Panc1 (cell line): Measurements from ENCODE around the gene ERICH3. TPM values are rescaled to one million over a fixed set of nuclear protein-coding genes. Genes with fewer than 3 reads are reported as not detected.

Experiments
- ATAC-seq: fragments of 200-7000 bp; cut with Tn5 transposase; 2 replicates; pipeline ENCODE4 v1.9.1; 2020; ENCODE audit warnings: mild to moderate bottlenecking, moderate library complexity
- BruUV-seq: library from RNA; stranded (reverse); fragments of 400-500 nt; replicated peaks from 2 replicates; lab custom pipeline; 2021; lab: Mats Ljungman, UMichigan
- CTCF ChIA-PET: fragments of 300-600 bp; sonication (Branson Sonifier 250); formaldehyde crosslinking; loops from one replicate; lab custom pipeline; 2022; ENCODE audit warnings: antibody characterized with exemption; lab: Charles Lee
- POLR2A ChIA-PET: fragments of 300-600 bp; sonication (Branson Sonifier 250); formaldehyde crosslinking; loops from one replicate; lab custom pipeline; 2022; ENCODE audit warnings: antibody characterized with exemption; lab: Charles Lee
- DNase-seq: peaks from one replicate; pipeline ENCODE4 v3.0.0-alpha.2; 2010; ENCODE audit warnings: low read depth, low spot score
- H3K27ac ChIP-seq: 2 replicates; pipeline ENCODE4 v1.5.1; 2011; ENCODE audit warnings: mild to moderate bottlenecking, low read length, inconsistent platforms
- H3K27me3 ChIP-seq: fragments of 200-500 bp; sonication (Bioruptor generic); 2 replicates; pipeline ENCODE4 v1.6.0; 2014; ENCODE audit warnings: low read length, inconsistent platforms; ENCODE audit not compliant: control insufficient read depth, insufficient read depth
- H3K36me3 ChIP-seq: fragments of 200-500 bp; sonication (Bioruptor generic); 2 replicates; pipeline ENCODE4 v1.5.1; 2014; ENCODE audit warnings: inconsistent platforms, mild to moderate bottlenecking, low read length, moderate library complexity; ENCODE audit not compliant: control insufficient read depth, insufficient read depth
- H3K4me1 ChIP-seq: 2 replicates; pipeline ENCODE4 v1.5.1; 2011; ENCODE audit warnings: inconsistent platforms, mild to moderate bottlenecking, low read length, moderate library complexity; ENCODE audit not compliant: control insufficient read depth, insufficient read depth
- H3K4me3 ChIP-seq, 2 experiments: 2 replicates each; pipeline ENCODE4 v1.5.1; 2011 to 2012; ENCODE audit warnings: low read depth in 2 of 2, low read length in 2 of 2, mild to moderate bottlenecking in 2 of 2, inconsistent platforms in 1 of 2, moderate library complexity in 1 of 2
- H3K9me3 ChIP-seq: fragments of 200-500 bp; sonication (Bioruptor generic); 2 replicates; pipeline ENCODE4 v1.5.1; 2014; ENCODE audit warnings: low read depth, mild to moderate bottlenecking, inconsistent platforms, low read length, moderate library complexity; ENCODE audit not compliant: control insufficient read depth, insufficient read depth
- POLR2AphosphoS5 ChIP-seq: IDR thresholded peaks from 2 replicates; pipeline ENCODE4 v1.6.1; 2012; ENCODE audit warnings: mild to moderate bottlenecking, low read depth, low read length, moderate library complexity
- SIN3A ChIP-seq: IDR thresholded peaks from 2 replicates; pipeline ENCODE4 v1.6.1; 2012; ENCODE audit warnings: low read depth, mild to moderate bottlenecking, low read length, moderate library complexity, borderline replicate concordance; ENCODE audit not compliant: insufficient read depth
- TCF7L2 ChIP-seq: IDR thresholded peaks from 2 replicates; pipeline ENCODE4 v1.6.1; 2011; ENCODE audit warnings: mild to moderate bottlenecking, low read depth, low read length, inconsistent platforms
- in situ Hi-C: cut with HindIII; loops from 2 replicates; pipeline ENCODE4 v1.10.0; 2016; ENCODE audit warnings: low sequenced_read_pairs, low pct_unique_long_range_greater_than_20kb
- intact Hi-C: fragments of 100-400 bp; cut with micrococcal nuclease; formaldehyde crosslinking; loops from one replicate; pipeline ENCODE4 v1.10.0; 2022; ENCODE audit not compliant: unreplicated experiment
- total RNA-seq: library from RNA; stranded (reverse); gene quantifications from one replicate; pipeline ENCODE4 v1.2.1, GENCODE V29; 2021; ENCODE audit not compliant: unreplicated experiment
- TF ChIP-seq, protein P1 (sequence below): fragments of 450-650 bp; IDR thresholded peaks from 2 replicates; pipeline ENCODE4 v1.5.1; 2017; ENCODE audit warnings: mild to moderate bottlenecking
- TF ChIP-seq, protein P2 (sequence below), 2 experiments: IDR thresholded peaks; 2 replicates each; pipeline ENCODE4 v1.6.1; 2011 to 2012; ENCODE audit warnings: low read depth in 2 of 2, control low read depth in 1 of 2, low read length in 1 of 2, mild to moderate bottlenecking in 1 of 2, moderate library complexity in 1 of 2; ENCODE audit not compliant: insufficient read depth in 1 of 2

The ERICH3 gene
- total RNA-seq, 1 experiment from 2014 or later, result not detected

DNA sequence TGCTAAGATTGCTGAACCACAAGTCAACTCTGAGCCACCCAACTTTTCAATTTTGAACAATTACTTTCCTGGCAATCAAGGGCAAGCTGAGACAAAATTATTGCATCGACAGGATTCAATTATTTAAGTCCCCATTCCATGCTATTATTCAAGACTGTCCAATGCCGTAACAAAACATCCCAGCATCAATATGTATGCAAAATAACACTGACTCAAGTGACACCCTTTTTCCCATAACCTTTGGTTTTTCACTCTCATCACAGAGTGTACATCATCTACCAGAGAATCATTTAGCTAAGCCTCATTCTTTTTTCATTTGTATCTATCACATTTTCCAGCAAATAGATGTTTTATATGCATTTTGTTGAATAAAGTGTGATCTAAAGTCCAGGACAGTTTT lies 54.6 kb downstream of the ERICH3 start:
- H3K4me3 ChIP-seq, result no peak overlapping the region
- no peak for DNase-seq
- no peaks in the 10 kb centered on the region for H3K27me3 ChIP-seq
- BruUV-seq, result no TSS peak
- no peak for ATAC-seq
- intact Hi-C loops, result no loop called here
- no peak overlapping the region for H3K27ac ChIP-seq
- in situ Hi-C loops, result no loop called here
- H3K9me3 ChIP-seq, result no peaks in the 10 kb centered on the region
- no peaks in the 10 kb centered on the region for H3K4me1 ChIP-seq
- POLR2A ChIA-PET, result no interaction called here
- no peaks in the 10 kb centered on the region for H3K36me3 ChIP-seq
- no peak for TF ChIP-seq SIN3A
- no peak for TF ChIP-seq TCF7L2
- TF ChIP-seq POLR2AphosphoS5, result no peak
- TF ChIP-seq, protein P1, sequence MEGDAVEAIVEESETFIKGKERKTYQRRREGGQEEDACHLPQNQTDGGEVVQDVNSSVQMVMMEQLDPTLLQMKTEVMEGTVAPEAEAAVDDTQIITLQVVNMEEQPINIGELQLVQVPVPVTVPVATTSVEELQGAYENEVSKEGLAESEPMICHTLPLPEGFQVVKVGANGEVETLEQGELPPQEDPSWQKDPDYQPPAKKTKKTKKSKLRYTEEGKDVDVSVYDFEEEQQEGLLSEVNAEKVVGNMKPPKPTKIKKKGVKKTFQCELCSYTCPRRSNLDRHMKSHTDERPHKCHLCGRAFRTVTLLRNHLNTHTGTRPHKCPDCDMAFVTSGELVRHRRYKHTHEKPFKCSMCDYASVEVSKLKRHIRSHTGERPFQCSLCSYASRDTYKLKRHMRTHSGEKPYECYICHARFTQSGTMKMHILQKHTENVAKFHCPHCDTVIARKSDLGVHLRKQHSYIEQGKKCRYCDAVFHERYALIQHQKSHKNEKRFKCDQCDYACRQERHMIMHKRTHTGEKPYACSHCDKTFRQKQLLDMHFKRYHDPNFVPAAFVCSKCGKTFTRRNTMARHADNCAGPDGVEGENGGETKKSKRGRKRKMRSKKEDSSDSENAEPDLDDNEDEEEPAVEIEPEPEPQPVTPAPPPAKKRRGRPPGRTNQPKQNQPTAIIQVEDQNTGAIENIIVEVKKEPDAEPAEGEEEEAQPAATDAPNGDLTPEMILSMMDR, result no peak
- TF ChIP-seq, protein P2, sequence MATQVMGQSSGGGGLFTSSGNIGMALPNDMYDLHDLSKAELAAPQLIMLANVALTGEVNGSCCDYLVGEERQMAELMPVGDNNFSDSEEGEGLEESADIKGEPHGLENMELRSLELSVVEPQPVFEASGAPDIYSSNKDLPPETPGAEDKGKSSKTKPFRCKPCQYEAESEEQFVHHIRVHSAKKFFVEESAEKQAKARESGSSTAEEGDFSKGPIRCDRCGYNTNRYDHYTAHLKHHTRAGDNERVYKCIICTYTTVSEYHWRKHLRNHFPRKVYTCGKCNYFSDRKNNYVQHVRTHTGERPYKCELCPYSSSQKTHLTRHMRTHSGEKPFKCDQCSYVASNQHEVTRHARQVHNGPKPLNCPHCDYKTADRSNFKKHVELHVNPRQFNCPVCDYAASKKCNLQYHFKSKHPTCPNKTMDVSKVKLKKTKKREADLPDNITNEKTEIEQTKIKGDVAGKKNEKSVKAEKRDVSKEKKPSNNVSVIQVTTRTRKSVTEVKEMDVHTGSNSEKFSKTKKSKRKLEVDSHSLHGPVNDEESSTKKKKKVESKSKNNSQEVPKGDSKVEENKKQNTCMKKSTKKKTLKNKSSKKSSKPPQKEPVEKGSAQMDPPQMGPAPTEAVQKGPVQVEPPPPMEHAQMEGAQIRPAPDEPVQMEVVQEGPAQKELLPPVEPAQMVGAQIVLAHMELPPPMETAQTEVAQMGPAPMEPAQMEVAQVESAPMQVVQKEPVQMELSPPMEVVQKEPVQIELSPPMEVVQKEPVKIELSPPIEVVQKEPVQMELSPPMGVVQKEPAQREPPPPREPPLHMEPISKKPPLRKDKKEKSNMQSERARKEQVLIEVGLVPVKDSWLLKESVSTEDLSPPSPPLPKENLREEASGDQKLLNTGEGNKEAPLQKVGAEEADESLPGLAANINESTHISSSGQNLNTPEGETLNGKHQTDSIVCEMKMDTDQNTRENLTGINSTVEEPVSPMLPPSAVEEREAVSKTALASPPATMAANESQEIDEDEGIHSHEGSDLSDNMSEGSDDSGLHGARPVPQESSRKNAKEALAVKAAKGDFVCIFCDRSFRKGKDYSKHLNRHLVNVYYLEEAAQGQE (IDR thresholded peaks at IDR 0.05; ENCODE audit: insufficient read depth in 1 of 2, low read depth in 2 of 2, low read length in 1 of 2), result no peak
- CTCF ChIA-PET, result no interaction called here

DNA sequence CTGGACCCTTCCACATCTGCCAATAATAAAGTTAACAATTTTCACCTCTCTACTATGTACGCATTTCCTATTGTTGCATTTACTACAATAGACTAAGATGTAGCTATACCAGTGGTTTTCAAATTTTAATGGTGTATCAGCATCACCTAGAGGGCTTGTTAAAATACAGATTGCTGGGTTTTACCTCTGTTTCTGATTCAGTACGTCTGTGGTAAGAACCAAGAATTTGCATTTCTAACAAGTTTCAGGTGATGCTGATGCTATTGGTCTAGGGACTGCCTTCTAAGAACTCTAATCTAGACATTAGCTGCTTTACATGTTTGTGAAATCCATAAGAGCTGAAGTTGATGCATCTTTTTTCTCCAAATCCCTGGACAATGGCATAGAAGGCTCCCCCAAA lies 59.7 kb downstream of the ERICH3 start:
- in situ Hi-C loops (no loop called here), intact Hi-C loops (no loop called here)
- ATAC-seq, result no peak
- ChIA-PET POLR2A (no interaction called here), CTCF (no interaction called here)
- Histone ChIP-seq H3K27me3 (no peaks in the 10 kb centered on the region), H3K27ac (no peak overlapping the region), H3K9me3 (no peaks in the 10 kb centered on the region), H3K36me3 (no peaks in the 10 kb centered on the region), H3K4me1 (no peaks in the 10 kb centered on the region), H3K4me3 (no peak overlapping the region)
- no peak for DNase-seq
- BruUV-seq, result no TSS peak
- no peak for TF ChIP-seq TCF7L2
- no peak for TF ChIP-seq SIN3A
- no peak for TF ChIP-seq POLR2AphosphoS5
- TF ChIP-seq, protein P2 (IDR thresholded peaks at IDR 0.05; ENCODE audit: insufficient read depth in 1 of 2, low read depth in 2 of 2, low read length in 1 of 2), result no peak
- TF ChIP-seq, protein P1, result no peak
